HG02884 (cell line): ENCODE results near the gene FGFR4.

Source experiments
- ATAC-seq: cut with Tn5 transposase; IDR thresholded peaks from one replicate; pipeline ENCODE4 v1.9.1; 2021; ENCODE audit warnings: mild to moderate bottlenecking, moderate library complexity; ENCODE audit not compliant: unreplicated experiment

The FGFR4 gene

DNA sequence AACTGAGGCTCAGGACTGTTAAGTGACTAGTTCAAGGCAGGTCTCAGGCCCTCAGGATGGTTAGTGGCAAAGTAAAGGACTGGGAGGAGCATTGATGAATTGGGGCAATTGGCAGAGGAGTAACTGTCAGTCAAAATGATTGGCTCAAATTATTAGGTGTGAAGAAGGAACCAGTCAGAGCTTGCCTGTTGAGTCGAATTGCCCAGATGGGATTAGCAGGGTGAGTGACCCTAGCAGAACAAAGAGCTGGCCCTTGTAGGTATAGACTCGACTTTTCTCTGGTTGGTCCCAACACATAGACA lies 44.3 kb downstream of the FGFR4 start:
- ATAC-seq: no peak

DNA sequence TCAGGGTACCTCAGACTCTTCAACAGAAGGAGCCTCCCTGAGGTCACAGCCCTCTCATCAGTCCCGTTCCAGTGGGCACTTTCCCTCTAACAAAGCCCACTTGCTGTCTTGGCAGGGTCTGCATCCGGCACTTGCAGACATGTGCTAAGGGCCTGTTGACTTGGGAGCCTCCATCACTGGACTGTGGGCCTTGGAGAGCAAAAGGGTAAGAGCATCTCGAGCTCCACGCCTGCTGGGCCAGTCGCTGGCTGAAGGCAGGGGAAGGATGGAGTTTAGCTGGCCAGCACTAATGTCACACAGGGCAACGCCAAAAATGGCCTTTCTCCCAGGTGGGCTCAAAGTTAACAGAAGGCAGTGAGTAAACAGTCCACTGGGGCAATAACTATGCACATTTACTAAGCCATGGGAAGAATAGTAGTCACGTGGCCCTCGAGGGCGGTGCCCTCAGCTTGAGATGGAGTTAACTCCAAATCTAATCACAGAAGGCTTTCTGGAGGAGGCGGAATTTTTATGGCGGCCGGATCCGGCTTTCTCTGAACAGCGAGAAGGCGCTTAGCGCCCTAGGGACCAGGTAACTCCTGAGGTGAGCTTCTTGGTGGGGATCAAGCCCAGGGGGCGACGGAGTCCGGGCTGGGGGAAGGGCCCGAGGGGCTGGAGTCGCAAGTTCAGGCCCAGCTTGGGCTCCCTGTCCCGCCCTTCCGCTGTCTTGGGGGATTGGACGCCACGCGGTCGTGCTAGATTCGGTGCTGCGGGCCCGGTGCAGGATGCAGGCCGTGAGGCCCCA lies 44.8 kb downstream of the FGFR4 start:
- no peak for ATAC-seq

DNA sequence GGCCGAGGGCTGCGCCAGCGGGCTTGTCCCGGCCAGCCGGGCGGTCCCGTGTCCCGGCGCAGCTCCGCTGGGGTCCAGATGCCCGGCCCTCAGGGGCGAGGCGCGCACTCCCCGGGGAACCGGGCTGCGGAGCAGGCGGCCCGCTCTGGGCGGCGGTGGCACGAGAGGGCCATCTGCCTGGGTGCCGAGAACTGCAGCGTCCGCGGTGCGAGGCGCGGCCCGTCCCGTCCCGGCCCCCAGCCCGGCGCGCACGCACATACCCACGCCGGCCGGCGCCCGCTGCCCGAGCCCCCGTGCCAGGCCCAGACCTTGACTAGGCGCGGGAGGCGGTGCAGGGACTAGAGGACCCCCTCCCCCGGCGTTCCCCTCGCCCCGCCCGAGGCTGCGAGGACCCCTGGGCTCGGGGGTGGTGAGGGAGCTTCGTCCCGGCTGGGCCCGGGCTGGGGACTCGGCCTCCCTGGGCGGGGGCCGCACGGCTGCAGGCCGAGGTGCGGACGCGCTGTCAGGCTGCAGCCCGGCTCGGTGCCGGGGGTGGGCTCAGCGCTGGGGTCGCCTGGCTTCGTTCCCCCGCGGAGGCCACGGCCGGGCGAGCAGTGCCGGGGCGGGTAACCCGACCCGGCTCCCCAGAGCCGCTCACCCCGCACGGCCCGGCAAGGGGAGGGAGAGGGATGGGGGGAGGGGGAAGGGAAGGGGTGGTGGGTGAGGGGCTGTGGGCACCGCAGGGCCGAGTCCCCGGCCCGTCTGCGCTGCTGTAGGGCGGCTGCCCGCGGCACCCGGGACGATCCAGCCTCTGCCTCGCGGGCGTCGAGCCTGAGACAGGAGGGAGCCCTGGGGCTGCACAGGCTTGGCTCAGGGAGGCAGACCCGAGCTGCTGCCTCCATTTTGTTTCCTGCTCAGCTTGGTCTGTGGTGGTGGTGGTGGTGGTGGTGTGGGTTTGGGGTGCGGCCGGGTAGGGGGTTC lies 45.7 kb downstream of the FGFR4 start:
- ATAC-seq: no peak

GRCh38 chr5:177133096-177133852 lies 46.6 kb downstream of the FGFR4 start, which contains the start of gene NSD1:
Gene NSD1 (plus strand): TSS chr5:177133773. CDS start chr5:177135104, 1,331 bp downstream.
- ATAC-seq: peak; percentile 53

DNA sequence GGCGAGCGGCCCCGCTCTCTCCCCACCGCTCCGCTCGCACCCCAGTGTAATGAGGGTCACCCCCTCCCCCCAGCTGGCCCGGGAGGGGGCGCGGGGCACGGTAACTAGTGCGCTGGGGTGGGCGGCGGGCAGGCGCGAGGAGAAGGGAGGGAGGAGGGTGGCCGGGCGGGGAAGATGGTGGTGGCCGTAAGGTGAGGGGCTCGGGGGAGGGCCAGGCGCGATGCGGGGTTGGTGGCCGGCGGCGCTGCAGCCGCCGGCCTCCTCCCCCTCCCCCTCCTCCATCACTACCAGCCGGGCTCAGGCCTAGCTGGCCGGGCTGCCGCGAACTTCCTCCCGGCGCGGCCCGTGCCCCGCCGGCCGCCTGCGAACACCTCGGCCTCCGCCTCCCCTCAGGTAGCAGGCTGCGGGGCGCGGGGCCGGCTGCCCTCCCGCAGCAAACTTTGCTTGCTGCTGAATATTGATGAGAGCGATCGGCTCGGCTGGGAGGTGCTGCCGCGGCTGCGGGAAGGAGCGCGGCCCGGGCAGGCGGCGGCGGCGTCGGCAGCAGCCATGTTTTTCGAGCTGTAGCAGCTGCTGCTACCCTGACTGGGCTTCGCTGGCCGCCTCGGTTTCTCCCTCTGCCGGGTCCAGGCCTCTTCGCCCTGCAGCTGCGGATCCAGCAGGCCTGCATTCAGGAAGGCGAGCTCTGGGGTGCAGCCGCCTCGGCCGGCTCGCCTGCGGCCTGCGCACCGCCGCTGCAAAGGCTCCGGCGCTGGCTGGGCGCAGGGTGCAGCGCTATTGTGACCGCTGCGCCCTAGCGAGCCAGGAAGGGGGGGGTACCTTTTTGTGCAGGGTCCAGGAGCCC lies 47.4 kb downstream of the FGFR4 start:
- ATAC-seq: peak; percentile 28

- no peak for ATAC-seq
Measured at GRCh38 chr5:177134697-177135225, 48.0 kb downstream of the FGFR4 start.

GRCh38 chr5:177140312-177140711 lies 53.6 kb downstream of the FGFR4 start:
- ATAC-seq: no peak

DNA sequence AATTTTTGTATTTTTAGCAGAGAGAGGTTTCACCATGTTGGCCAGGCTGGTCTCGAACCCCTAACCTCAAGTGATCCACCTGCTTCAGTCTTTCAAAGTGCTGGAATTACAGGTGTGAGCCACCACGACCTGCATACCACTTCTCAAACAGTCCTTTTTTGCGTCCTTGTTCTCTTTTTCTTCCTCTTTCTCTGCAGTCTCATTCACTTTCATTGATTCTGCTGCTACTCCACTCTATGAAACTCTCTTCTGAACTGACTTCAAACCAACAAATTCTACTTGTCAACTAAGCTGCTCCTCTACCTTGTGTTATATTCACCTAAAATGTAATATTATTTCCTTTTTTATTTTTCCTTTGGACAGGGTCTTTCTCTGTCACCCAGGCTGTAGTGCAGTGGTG lies 54.8 kb downstream of the FGFR4 start:
- no peak for ATAC-seq

DNA sequence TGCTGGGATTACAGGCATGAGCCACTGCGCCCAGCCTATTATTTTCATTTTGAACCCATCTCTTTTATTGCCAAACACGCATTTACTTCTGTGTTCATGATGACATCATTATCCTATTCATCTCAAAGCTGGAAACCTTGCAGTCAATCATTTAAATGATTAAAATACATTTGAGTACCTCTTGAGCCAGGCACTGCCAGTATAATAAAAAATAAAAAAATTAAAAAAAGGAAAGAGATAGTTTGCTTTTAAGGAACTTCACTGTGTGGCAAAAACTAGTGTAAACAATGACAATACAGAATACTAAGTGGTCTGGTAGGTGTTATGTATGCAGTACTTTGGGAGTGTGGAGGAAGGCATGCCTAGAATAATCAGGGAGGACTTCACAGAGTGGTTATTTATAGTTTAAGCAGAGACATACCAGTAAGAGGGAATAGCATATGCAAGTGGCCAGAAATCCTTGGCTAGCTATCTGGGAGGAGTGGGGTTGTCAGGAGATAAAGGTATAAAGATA lies 55.4 kb downstream of the FGFR4 start:
- no peak for ATAC-seq

- no peak for ATAC-seq
Measured at GRCh38 chr5:177142778-177143177, 56.1 kb downstream of the FGFR4 start.

- no peak for ATAC-seq
Measured at GRCh38 chr5:177146891-177147638, 60.4 kb downstream of the FGFR4 start.
